Neuron (in vitro differentiated cells): ENCODE data around the gene PLK2.

Experiments used
- H2AFZ ChIP-seq: one replicate; pipeline ENCODE4 v1.6.1; 2013; ENCODE audit warnings: low read depth, mild to moderate bottlenecking, inconsistent platforms, low read length, moderate library complexity
- H3K27me3 ChIP-seq: one replicate; pipeline ENCODE4 v1.6.1; 2013; ENCODE audit warnings: low read length; ENCODE audit not compliant: insufficient read depth
- H3K36me3 ChIP-seq: one replicate; pipeline ENCODE4 v1.6.1; 2013; ENCODE audit warnings: low read length; ENCODE audit not compliant: insufficient read depth
- H3K4me1 ChIP-seq: one replicate; pipeline ENCODE4 v1.6.1; 2013; ENCODE audit warnings: low read length; ENCODE audit not compliant: insufficient read depth
- H3K4me3 ChIP-seq: 2 replicates; pipeline ENCODE4 v1.5.1; 2013; ENCODE audit warnings: mild to moderate bottlenecking, low read length, moderate library complexity
- H3K9me3 ChIP-seq: one replicate; pipeline ENCODE4 v1.6.1; 2013; ENCODE audit warnings: low read length

PLK2 gene

DNA sequence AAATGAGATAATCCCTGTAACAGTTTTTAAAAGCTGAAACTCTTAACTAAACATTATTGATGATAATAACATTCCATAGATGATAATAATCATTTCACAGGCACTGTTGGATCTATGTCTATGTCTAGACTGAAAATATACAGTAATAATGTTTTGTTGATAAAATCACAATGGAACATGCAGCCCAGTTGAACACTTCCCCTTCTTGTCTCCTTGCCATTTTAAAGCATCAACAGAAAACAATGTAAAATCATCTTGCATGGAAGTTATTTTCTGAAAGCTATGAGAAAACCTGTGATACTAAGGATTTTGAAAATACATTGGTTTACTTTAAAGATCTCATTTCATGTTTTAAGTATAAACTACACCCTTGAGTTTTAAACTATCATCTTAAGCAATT lies 33.3 kb upstream of the PLK2 start:
- peaks cover 5% of the 10 kb centered on the region for H3K4me1 ChIP-seq
- no peaks in the 10 kb centered on the region for H3K27me3 ChIP-seq
- no peak overlapping the region for H2AFZ ChIP-seq
- H3K4me3 ChIP-seq, result no peak overlapping the region
- no peaks in the 10 kb centered on the region for H3K36me3 ChIP-seq
- H3K9me3 ChIP-seq, result no peaks in the 10 kb centered on the region

GRCh38 chr5:58491216-58491892 lies 31.5 kb upstream of the PLK2 start, which contains the start of gene GAPT:
GAPT (plus strand) TSS chr5:58491435; CDS start chr5:58494537, 3,102 bp downstream.
- peaks cover 5% of the 10 kb centered on the region for H3K4me1 ChIP-seq
- H3K9me3 ChIP-seq, result no peaks in the 10 kb centered on the region
- no peaks in the 10 kb centered on the region for H3K36me3 ChIP-seq
- no peaks in the 10 kb centered on the region for H3K27me3 ChIP-seq
- H2AFZ ChIP-seq, result no peak within 1 kb of the TSS
- H3K4me3 ChIP-seq, result no peak within 1 kb of the TSS

DNA sequence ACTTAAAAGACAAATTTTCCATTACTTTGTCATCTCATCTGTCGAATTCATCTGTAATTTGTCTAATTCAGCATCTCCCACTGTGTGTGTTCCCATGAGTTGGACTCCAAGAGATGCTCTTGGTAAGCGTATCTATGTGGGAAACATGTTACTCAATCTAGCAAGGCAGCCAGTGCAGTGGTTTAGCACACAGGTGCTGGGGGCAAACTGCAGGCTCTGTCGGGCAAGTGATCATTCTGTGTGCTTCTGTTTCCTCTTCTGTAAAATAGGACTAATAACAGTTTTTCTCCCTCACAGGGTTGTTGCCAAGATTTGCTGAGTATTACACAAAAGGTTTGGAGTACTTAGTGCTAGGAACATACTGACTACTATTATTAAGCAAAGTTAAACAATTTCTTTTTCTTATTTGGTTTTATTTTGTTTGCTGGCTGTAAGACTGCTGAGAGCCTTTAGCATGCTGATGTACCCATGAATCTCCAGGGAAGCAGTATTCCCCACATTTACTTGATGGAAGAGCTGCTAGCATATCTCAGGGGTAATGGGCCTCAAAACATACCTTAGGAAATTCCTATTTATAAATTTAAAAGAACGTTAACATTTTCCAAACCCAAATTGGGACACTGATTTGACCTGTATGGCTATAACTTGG lies 30.6 kb upstream of the PLK2 start:
- Histone ChIP-seq H3K4me1 (peaks cover 5% of the 10 kb centered on the region), H3K36me3 (no peaks in the 10 kb centered on the region), H3K4me3 (no peak overlapping the region), H3K27me3 (no peaks in the 10 kb centered on the region), H2AFZ (no peak overlapping the region), H3K9me3 (no peaks in the 10 kb centered on the region)

DNA sequence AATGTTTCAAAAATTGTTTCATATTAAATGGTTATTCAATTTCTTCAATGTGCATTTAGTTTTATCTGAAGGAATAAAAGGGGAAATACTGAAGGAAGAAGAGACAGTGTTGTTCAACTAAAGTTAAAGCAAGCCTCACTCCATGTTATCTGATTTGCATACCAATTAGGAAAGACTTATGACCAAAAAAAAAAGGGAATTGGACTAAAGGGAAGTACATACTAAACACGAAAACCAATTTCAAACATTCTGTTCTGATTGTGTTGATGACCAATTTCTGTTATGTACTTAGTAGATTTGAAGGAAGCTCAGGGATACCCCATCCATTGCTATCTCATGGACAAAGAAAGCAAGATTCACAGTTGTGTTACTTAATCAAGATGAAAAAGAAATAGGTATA lies 26.4 kb upstream of the PLK2 start:
- Histone ChIP-seq H3K4me1 (peaks cover 5% of the 10 kb centered on the region), H3K9me3 (no peaks in the 10 kb centered on the region), H3K4me3 (no peak overlapping the region), H3K36me3 (no peaks in the 10 kb centered on the region), H3K27me3 (no peaks in the 10 kb centered on the region), H2AFZ (no peak overlapping the region)

- no peak overlapping the region for H2AFZ ChIP-seq
- no peaks in the 10 kb centered on the region for H3K9me3 ChIP-seq
- H3K4me1 ChIP-seq, result no peaks in the 10 kb centered on the region
- H3K27me3 ChIP-seq, result no peaks in the 10 kb centered on the region
- no peaks in the 10 kb centered on the region for H3K36me3 ChIP-seq
- H3K4me3 ChIP-seq, result no peak overlapping the region
Measured at GRCh38 chr5:58484505-58484904, 24.6 kb upstream of the PLK2 start.

GRCh38 chr5:58482536-58482935 lies 22.6 kb upstream of the PLK2 start:
- H3K4me1 ChIP-seq, result peaks cover 3% of the 10 kb centered on the region

GRCh38 chr5:58481828-58482227 lies 21.9 kb upstream of the PLK2 start:
- Histone ChIP-seq H3K4me1 (peaks cover 3% of the 10 kb centered on the region), H3K27me3 (no peaks in the 10 kb centered on the region), H3K9me3 (no peaks in the 10 kb centered on the region), H2AFZ (no peak overlapping the region), H3K4me3 (no peak overlapping the region), H3K36me3 (no peaks in the 10 kb centered on the region)

More at GRCh38 chr5:58482536-58482935, 22.6 kb upstream of the PLK2 start:
- no peak overlapping the region for H2AFZ ChIP-seq
- H3K36me3 ChIP-seq, result no peaks in the 10 kb centered on the region
- no peaks in the 10 kb centered on the region for H3K27me3 ChIP-seq
- H3K4me3 ChIP-seq, result no peak overlapping the region
- no peaks in the 10 kb centered on the region for H3K9me3 ChIP-seq

GRCh38 chr5:58481066-58481676 lies 21.3 kb upstream of the PLK2 start:
- Histone ChIP-seq H3K9me3 (no peaks in the 10 kb centered on the region), H3K4me1 (peaks cover 3% of the 10 kb centered on the region), H3K27me3 (no peaks in the 10 kb centered on the region), H2AFZ (no peak overlapping the region), H3K4me3 (no peak overlapping the region), H3K36me3 (no peaks in the 10 kb centered on the region)

DNA sequence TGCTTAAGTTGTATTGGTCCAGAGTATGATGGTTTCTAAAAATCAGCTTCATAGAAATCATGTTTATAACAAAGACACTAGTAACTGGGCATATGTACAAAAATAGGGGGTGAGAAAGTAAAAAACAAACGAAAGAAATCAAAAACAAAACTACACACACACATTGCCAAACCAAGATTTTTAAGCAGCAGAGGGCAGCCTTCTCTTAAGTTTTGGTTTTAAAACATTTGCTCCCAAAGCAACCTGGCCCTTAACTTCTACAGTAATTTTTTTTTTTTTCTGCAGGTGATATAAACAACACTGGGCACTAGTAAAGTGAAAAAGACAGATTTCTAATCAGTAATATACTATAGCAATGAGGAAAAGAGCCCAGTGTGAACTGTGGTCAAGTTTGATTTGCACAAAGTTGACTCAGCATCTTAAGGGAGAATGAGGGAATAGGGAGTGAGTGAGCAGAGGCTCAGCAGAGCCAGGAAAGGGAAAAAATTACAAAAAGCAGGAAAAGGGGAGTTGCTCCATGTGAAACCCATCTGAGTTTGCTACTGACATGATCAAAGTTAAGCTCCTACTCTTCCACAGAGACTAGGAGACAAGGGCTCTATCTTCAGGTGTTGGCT lies 18.0 kb upstream of the PLK2 start:
- Histone ChIP-seq H3K9me3 (peaks cover 7% of the 10 kb centered on the region), H3K36me3 (no peaks in the 10 kb centered on the region), H3K4me3 (no peak overlapping the region)

GRCh38 chr5:58475404-58475803 lies 15.5 kb upstream of the PLK2 start:
- H3K4me3 ChIP-seq, result no peak overlapping the region
- H3K4me1 ChIP-seq, result peaks cover 3% of the 10 kb centered on the region
- H3K27me3 ChIP-seq, result no peaks in the 10 kb centered on the region
- H2AFZ ChIP-seq, result no peak overlapping the region
- H3K36me3 ChIP-seq, result no peaks in the 10 kb centered on the region
- peaks cover 7% of the 10 kb centered on the region for H3K9me3 ChIP-seq

More for the DNA sequence above, 18.0 kb upstream of the PLK2 start:
- peaks cover 3% of the 10 kb centered on the region for H3K4me1 ChIP-seq
- H2AFZ ChIP-seq, result no peak overlapping the region
- H3K27me3 ChIP-seq, result no peaks in the 10 kb centered on the region

- no peaks in the 10 kb centered on the region for H3K4me1 ChIP-seq
- H2AFZ ChIP-seq, result no peak overlapping the region
- no peaks in the 10 kb centered on the region for H3K27me3 ChIP-seq
- no peaks in the 10 kb centered on the region for H3K36me3 ChIP-seq
- H3K4me3 ChIP-seq, result no peak overlapping the region
- no peaks in the 10 kb centered on the region for H3K9me3 ChIP-seq
Measured at GRCh38 chr5:58469896-58470295, 10.0 kb upstream of the PLK2 start.

DNA sequence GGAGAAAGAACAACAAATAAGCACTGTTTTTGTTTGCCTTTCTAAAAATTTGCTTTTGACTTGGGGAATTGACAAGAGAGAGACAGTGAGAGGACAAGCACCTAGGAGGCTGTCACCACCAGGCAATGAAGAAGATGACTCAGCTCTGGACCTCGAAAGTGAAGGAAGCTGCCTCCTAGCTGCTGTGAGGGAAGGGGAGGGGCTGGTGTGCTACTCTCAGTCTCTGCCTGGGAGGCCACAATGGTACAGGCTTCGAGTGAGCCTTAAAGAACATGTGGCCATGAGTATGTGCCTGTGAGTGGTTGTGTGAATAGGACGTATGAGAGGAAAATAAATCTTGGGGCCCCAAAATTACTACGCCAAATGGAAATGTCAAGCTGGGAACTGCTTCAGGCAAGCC lies 7.1 kb upstream of the PLK2 start:
- Histone ChIP-seq H3K4me3 (no peak overlapping the region), H3K9me3 (no peaks in the 10 kb centered on the region), H2AFZ (no peak overlapping the region), H3K36me3 (no peaks in the 10 kb centered on the region), H3K27me3 (no peaks in the 10 kb centered on the region), H3K4me1 (peaks cover 6% of the 10 kb centered on the region)

GRCh38 chr5:58462623-58463230 lies 2.8 kb upstream of the PLK2 start:
- Histone ChIP-seq H3K4me3 (no peak overlapping the region), H3K27me3 (no peaks in the 10 kb centered on the region), H3K4me1 (peaks cover 19% of the 10 kb centered on the region), H3K9me3 (no peaks in the 10 kb centered on the region), H3K36me3 (peaks cover 10% of the 10 kb centered on the region), H2AFZ (no peak overlapping the region)
